Jurkat, Clone E6-1 (cell line): ENCODE measurements around the gene FKBP5.

ENCODE experiments used
- DNase-seq: peaks from one replicate; pipeline ENCODE4 v3.0.0-alpha.2; 2011; ENCODE audit warnings: low read depth, low spot score
- H3K4me3 ChIP-seq: 2 replicates; pipeline ENCODE4 v1.5.1; 2011; ENCODE audit warnings: mild to moderate bottlenecking, low read length, control low read depth, moderate library complexity

FKBP5 gene

DNA sequence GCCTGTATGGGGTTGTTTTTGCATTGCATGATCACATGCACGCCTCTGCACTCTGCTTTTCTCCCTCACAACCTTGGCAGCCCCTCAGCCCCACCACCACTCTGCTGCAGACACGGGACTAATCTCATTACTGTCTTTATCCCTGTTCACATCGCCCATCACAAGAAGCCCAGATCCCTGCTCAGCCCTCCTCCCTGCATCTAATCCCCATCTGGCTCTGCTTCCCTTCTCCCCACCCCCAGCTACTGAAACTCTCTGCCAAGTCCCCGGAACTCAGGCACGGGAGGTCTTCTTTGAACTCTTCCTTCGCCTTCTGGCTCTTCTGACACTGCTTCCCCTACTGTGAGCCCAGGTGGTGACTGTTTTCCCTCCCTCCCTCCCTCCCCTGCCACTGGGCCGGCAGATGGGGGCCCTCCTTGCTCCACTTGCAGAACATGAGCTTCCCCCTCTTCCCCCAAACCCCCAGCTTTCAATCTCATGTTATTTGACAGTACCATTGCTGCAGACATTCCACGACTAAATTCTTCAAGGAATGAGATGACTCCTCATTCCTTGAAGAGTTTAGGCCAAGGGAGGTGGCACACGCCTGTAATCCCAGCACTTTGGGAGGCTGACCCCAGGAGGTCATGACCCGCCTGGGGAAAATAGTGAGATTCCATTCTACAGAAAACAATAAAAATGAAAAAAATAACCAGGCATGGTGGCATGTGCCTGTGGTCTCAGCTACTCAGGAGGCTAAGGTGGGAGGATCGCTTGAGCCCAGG, 154.1 kb downstream of the FKBP5 start:
- H3K4me3 ChIP-seq, result no peak overlapping the region
- DNase-seq, result peak; percentile 65

DNA sequence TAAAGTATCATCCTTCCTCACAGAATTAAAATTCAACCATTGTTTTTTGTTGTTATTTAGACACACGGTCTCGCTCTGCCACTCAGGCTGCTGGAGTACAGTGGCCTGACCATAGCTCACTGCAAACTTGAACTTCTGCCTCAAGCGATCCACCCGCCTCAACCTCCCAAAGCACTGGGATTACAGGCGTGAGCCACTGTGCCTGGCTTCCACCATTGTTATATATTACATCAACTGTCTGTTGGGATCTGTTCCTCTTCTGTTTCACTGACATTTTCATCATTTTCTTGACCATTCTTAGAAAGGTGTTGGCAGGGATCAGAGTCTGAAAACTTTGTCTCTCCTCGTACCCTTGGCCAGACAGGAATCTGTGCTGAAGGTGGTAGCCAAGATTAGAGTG, 154.7 kb downstream of the FKBP5 start:
- no peak for DNase-seq
- H3K4me3 ChIP-seq, result no peak overlapping the region

DNA sequence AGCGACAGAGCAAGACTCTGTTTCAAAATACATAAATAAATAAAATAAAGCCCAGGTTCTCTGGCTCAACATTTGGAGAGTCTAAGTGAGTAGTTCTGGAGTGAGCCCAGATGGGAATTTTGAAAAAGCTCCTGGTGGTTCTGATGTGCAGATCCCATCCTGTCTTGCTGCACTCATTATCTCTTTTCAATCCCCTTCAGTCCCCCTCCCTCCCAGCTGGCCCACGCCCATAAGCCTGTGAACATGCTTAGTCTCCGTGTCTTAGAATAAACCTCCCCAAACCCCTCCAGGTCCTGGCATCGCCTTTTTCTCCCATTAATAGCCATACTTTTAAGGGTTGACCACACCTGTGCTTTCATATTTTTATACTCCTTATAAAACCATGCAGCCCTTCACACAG, 156.6 kb downstream of the FKBP5 start:
- H3K4me3 ChIP-seq, result no peak overlapping the region
- DNase-seq, result no peak

DNA sequence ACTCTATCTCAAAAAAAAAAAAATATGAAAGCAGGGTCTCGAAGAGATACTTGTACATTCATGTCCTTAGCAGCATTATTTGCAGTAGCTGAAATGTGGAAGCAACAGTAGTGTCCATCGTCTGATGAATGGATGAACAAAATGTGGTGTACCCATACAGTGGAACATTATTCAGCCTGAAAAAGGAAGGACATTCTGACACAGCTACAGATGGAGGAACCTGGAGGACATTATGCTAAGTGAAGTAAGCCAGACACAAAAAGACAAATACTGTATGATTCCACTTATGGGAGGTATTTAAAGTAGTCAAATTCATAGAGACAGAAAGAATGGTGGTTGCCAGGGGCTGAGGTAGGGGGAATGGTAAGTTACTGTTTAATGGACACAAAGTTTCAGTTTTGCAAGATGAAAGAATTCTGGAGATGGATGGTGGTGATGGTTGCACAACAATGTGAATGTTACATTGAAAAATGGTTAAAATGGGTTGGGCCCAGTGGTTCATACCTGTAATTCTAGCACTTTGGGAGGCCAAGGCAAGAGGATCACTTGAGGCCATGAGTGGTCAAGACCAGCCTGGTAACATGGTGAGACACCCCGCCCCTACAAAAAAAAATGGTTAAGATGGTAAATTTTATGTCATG, 164.2 kb downstream of the FKBP5 start:
- no peak for DNase-seq
- no peak overlapping the region for H3K4me3 ChIP-seq
